Ovary (tissue), 3 donors: ENCODE results near the gene EDAR.

Experiments
- EP300 ChIP-seq: sonication (generic); formaldehyde crosslinking; IDR thresholded peaks from one replicate; pipeline ENCODE4 v1.6.1; 2017; ENCODE audit warnings: antibody characterized with exemption
- TF ChIP-seq, protein P1 (sequence below), 3 donors: fragments of 450-650 bp in 2 of 3; fragments of 200-600 bp in 1 of 3; IDR thresholded peaks; one replicate each; pipeline versions ENCODE4 v1.5.1 to v1.8.0; 2016 to 2022; ENCODE audit warnings: antibody characterized with exemption in 3 of 3, mild to moderate bottlenecking in 1 of 3
- donor health status: DM: no; HTN: no; CAD: no.

DNA sequence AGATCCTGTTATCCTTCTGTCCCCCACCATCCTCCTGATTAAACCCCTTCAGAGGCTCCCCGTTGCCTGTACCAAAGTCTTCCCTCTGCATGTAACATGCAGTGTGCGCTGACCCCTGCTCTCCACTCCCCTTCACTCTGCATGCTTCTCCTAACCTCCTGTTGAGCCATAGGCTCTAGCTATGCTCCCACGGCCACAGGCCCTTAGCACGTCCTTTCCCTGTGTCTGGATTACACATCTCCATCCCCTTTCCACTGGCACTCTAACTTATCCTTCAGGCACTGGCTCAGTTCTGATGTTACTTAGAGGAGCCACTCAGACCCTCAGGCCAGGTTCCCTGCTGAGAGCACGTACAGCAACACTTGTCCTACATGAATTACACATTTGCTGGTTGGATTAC, 29.4 kb upstream of the EDAR start:
- TF ChIP-seq EP300 = no peak
- TF ChIP-seq, protein P1, sequence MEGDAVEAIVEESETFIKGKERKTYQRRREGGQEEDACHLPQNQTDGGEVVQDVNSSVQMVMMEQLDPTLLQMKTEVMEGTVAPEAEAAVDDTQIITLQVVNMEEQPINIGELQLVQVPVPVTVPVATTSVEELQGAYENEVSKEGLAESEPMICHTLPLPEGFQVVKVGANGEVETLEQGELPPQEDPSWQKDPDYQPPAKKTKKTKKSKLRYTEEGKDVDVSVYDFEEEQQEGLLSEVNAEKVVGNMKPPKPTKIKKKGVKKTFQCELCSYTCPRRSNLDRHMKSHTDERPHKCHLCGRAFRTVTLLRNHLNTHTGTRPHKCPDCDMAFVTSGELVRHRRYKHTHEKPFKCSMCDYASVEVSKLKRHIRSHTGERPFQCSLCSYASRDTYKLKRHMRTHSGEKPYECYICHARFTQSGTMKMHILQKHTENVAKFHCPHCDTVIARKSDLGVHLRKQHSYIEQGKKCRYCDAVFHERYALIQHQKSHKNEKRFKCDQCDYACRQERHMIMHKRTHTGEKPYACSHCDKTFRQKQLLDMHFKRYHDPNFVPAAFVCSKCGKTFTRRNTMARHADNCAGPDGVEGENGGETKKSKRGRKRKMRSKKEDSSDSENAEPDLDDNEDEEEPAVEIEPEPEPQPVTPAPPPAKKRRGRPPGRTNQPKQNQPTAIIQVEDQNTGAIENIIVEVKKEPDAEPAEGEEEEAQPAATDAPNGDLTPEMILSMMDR (IDR thresholded peaks at IDR 0.05) = no peak
